NT2/D1 (cell line): ENCODE data around the gene KCNQ5.

Experiments
- YY1 ChIP-seq: IDR thresholded peaks from 2 replicates; pipeline ENCODE4 v1.6.1; 2011; ENCODE audit not compliant: insufficient read length, insufficient read depth
- ZNF274 ChIP-seq: IDR thresholded peaks from 2 replicates; pipeline ENCODE4 v1.6.1; 2011; ENCODE audit warnings: mild to moderate bottlenecking, low read depth, low read length

DNA sequence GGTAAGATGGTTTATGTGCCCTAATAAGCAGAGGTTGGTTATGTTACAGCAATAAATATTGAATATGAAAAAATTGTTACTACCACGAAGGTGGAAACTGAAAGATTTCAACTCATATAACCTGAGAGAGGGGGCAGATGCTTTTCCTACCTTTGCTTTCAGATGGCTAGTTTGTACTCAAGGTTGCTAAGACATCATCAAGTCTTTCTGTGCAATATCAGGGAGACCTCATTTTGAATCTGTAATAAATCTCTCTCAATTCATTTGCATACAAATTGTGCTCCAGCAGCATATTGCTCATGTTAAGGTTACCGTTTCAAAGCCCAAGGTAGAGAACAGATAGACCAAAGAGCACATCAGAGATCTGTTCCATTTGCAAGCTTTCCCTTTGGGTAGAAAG is 383.0 kb downstream of the KCNQ5 start:
- TF ChIP-seq ZNF274 = no peak
- no peak for TF ChIP-seq YY1
